ENCODE data around the gene RBM20.

DNA sequence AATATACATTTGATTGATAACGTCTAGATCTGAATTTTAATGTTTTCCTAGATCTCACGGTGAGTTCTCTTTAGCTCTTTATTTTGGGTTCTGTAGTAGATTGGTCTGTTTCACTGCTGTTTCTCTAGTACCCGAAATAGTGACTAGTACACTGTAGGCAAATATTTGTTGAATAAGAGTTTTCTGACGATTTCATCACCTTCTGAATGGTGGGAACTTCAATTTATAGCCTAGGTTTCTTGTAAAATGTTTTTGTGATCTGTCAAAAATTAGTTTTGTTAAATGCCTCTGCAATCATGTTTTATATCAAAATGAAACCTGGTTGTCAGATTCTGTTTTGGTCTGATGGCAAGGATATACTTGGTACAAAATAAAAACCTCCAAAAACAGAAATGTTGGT, 237.8 kb downstream of the RBM20 start:
- no peak for TF ChIP-seq CTCF (IDR thresholded peaks at IDR 0.05)
- TF ChIP-seq EZH2phosphoT487 (IDR thresholded peaks at IDR 0.05) = no peak
- no peak for TF ChIP-seq EZH2 (IDR thresholded peaks at IDR 0.05)

All from neural progenitor cell (in vitro differentiated cells).